ENCODE data around the gene TATDN3.
"Not testable (repeated sequence)": the region's sequence is repeated elsewhere in the genome, so short reads cannot be mapped to it uniquely, and the experiment has no call there.

Gene TATDN3

DNA sequence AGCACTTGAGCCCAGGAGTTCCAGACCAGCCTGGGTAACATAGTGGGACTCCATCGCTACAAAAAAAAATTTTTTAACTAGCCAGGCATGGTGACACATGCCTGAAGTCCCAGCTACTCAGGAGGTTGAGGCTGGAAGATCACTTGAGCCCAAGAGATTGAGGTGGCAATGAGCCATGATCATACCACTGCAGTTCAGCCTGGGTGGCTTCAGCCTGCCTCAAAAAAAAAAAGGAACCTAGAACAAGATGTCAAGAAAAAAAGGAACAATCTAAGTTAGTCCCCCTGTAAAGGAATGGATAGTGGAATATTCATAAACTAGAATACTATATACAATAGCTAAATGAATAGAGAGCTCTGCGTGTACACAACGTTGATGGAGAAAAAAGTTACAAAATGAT, 14.5 kb upstream of the TATDN3 start:
- no peak for DNase-seq

DNA sequence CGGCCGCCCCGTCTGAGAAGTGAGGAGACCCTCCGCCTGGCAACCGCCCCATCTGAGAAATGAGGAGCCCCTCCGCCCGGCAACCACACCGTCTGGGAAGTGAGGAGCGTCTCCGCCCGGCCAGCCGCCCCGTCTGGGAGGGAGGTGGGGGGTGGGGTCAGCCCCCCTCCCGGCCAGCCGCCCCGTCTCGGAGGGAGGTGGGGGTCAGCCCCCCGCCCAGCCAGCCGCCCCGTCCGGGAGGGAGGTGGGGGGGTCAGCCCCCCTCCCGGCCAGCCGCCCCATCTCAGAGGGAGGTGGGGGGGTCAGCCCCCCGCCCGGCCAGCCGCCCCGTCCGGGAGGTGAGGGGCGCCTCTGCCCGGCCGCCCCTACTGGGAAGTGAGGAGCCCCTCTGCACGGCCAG, 12.6 kb upstream of the TATDN3 start:
- not testable (repeated sequence) for DNase-seq

GRCh38 chr1:212780759-212781158, 10.9 kb upstream of the TATDN3 start:
- DNase-seq = no peak

- no peak for DNase-seq
These were observed 10.5 kb upstream of the TATDN3 start for GRCh38 chr1:212781225-212781624.

DNA sequence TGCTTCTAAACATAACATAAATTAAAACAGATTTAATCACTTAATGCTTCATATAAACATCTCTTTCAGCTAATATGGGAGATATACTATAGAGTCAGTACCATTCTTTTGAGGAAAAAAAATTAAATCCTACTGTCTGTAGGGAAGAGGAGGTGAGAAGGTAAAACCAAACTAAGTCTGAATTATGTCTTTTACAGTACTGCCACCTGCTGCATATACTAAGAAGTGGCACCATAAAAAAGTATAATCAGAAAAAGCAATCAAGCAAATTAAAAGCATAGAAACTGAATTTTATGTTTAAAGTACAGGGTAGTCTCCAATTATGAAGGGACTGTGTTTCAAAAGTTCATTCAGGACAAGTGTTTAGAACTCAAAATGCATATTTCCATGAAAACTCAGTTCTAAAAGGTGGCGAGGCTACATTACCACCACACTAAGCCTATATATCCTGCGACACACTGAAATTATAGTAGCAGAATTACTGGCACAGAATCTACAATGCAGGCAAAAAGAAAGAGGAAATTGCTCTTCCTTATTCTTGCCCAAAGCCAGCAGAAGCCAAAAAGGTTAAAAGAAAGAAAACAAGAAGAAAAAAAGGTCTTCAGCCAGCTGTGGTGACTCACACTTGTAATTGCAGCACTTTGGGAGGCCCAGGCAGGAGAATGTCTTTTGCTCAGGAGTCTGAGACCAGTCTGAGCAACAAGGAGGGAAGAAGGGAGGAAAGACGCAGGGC, 9.1 kb upstream of the TATDN3 start:
- DNase-seq = peak; percentile 7

DNA sequence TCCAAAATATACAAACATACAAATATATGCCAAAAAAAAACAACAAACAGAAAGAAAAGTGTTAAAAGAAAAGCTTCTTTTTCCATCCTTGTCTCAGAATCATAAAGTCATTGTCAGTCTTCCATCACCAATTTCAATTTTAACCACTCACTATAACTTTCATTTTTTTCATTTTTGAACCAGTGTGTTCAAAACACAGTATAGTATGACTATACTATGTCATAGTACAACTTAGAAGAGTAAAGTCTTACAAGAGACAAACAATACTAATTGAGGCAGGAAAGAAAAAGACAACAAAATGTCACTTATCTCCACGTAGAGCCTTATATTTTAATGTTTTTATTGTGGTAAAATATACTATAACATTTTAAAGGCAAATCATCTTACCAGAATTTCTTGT, 7.7 kb upstream of the TATDN3 start:
- DNase-seq = no peak

DNA sequence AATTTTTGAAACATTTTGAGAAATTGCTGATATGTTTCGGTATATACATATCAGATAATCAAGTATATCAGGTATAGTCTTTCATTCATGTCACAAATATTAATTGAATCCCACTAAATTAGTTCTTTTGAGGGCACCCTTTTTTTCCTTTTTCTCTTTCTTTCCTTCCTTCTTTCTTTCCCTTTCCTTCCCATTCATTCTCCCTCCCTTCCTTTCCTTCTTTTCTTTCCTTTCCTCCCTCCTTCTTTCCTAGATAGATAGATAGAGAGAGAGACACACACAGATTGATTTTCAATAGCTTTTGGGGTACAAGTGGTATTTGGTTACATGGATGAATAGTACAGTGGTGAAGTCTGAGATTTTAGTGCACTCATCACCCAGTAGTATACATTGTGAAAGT, 5.8 kb upstream of the TATDN3 start:
- DNase-seq = no peak

DNA sequence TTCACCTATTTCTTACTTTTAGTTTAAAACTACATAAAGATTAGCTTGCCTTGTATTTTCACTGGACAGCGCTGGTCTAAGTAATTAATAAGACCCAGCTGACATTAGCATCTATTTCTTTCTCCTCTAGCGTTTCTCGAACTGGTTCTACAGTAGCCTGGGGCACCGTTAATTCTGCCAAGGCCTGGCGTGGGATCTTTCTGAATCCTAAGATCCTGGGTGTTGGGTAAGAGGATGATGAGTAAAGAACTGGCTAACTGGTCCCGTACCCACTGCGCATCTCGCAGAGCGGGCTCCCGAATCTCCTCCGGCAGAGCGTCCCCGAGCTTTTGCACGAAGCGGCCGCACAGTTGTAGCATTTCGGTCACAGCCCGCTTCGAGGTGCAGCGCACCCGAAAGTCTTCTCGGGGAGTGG, 426 bp upstream of the TATDN3 start:
- no peak for DNase-seq

GRCh38 chr1:212792396-212792908, 758 bp downstream of the TATDN3 start:
- DNase-seq = no peak

GRCh38 chr1:212794561-212795014, 2.9 kb downstream of the TATDN3 start:
- DNase-seq = peak; percentile 22

DNA sequence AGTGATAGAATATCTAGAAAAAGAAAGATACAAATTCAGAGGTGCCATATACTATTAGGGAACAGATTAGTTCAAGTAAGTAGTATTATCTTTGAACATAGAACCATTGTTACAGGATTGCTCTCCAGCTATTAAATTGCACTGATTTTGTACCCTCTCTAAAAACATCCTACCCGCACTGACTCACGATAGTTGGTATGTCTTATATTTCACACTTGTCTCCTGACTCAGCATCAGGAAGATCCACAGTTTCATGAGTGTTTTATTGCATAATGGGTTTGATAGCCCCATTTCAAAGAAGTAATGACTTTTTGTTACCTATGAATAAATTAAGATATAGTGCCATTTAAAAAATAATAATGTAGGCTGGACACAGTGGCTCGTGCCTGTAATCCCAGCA, 6.0 kb downstream of the TATDN3 start:
- DNase-seq = no peak

DNA sequence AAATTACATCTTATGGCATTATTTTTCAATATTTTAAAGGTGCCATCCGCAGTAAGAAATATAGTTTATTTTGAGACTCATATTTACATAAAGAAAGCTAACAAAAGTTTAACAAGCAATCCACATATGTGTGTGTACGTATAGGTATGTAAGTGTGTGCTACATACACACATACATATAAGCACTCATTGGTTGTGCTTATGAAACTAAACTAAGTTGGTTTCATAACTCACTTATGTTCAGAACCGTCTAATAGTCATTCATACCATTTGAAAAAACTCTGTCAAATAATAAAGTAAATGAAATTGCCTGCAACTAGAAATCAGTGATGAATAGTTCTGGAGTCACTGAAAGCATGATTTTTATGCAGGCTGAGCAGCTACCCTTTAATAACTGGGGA, 14.1 kb downstream of the TATDN3 start:
- no peak for DNase-seq

- DNase-seq = no peak
These were observed 23.0 kb downstream of the TATDN3 start for GRCh38 chr1:212814537-212815334.

DNA sequence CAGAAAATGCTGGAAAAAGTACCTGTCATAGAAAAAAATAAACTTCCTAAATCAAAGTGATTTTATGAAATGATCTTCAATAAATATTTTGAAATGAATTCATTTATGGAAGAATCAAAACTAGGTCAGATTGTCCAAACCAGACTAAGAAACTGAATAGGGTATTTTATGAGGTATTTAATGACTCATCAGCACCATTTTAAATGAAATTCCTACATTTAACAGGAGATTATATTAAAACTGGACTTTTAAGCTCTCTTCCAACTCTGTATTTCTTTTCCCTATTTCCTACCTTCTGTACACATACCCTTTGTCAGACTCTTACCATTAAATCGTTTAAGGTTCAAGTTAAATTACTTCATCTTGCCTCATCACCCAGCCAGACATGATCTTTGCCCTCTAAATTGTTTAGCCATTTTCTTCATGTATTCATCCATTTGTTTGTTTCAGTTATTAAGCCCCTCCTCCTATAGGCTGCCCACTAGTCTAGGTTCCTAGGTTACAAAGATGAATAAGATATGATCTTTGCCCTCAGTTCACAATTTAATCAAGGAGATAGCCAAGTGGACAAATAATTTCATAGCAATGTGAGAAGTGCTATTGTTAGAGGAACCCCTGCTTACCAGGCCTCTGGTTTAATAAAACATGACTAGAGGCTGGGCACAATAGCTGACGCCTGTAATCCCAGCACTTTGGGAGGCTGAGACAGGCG, 25.0 kb downstream of the TATDN3 start:
- no peak for DNase-seq

DNA sequence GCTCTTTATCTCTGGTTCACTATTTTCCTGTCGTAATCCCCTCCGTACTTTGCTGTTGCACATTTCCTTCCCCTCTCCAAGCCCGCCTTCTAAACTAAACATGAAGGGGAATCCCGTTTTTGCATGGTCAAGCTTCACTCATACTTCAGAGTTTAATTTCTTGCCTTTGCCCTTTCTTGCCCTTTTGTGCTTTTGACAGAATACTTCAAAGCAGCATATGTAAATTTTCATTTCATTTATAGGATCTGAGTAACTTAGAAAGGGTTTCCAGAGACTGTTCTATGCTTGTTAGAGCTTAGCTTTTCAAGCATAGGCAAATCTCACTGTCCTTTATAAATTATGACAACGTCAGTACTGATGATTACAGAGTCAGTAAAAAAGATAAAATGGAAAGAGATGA, 28.0 kb downstream of the TATDN3 start:
- no peak for DNase-seq

DNA sequence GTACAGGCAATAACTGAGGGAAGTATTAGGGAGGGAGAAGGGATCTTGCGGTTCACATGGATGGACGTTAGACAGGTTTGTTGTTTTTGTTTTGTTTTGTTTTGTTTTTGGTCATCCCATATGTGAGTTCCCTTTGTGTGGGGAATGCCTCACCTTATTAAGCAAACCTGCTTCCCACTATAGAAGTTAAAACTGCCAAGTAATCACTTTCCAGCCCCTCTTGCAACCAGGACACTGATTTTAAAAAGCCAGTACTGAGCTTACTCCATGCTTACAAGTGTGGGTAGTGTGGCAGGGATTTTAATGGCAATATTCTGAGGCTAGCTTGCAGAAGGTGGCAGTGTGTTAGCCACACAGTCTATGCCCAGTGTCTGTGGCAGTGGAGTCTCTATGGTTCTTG, 29.3 kb downstream of the TATDN3 start:
- DNase-seq = no peak

DNA sequence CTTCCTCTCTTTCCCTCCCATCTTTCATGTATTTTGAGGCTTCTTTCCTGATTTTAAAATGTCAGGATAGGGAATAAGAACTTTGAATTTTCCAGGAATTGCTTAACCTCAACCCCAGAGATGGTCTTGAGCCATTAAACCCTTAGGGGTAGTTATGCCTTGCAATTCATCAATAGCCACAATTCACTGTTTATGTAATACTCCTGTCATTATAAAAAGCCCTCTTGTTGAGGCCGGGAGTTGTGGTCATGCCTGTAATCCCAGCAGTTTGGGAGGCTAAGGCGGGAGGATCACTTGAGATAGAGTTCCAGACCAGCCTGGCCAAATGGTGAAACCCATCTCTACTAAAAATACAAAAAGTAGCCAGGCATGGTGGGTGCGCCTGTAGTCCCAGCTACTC, 31.3 kb downstream of the TATDN3 start:
- no peak for DNase-seq

GRCh38 chr1:212824201-212824600, 32.5 kb downstream of the TATDN3 start:
- DNase-seq = no peak

GRCh38 chr1:212825798-212826452, 34.2 kb downstream of the TATDN3 start:
- DNase-seq = no peak

- DNase-seq = no peak
These were observed 35.6 kb downstream of the TATDN3 start for GRCh38 chr1:212827171-212827776.

- DNase-seq = no peak
These were observed 36.2 kb downstream of the TATDN3 start for GRCh38 chr1:212827831-212828278.

DNA sequence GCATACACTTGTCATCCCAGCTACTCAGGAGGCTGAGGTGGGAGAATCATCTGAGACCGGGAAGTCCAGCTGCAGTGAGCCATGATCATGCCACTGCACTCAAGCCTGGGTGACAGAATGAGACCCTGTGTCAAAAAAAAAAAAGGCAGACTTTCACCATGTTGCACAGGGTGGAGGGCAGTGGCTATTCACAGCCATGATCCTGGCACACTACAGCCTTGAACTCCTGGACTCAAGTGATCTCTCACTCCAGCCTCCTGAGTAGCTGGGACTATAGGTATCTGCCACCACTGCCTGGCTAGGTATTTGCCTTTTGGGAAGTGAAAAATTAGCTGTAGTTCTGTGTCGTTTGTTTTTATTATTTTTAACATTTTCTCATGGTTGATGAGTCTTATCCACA, 36.7 kb downstream of the TATDN3 start:
- no peak for DNase-seq
